Prostate gland (tissue), 2 donors: ENCODE results near the gene ASTL.

Experiments used
- CTCF ChIP-seq, 4 experiments: fragments of 200-600 bp in 2 of 4; fragments of 450-650 bp in 2 of 4; sonication (generic) in 2 of 4; IDR thresholded peaks; 1 replicate in 3 of 4; 2 replicates in 1 of 4; pipeline ENCODE4 v1.5.1; 2016 to 2019; ENCODE audit warnings: antibody characterized with exemption in 4 of 4, mild to moderate bottlenecking in 2 of 4, moderate library complexity in 2 of 4
- POLR2A ChIP-seq: fragments of 450-650 bp; IDR thresholded peaks from one replicate; pipeline ENCODE4 v1.6.1; 2016; ENCODE audit warnings: antibody characterized with exemption, mild to moderate bottlenecking
- POLR2AphosphoS5 ChIP-seq: sonication (generic); formaldehyde crosslinking; IDR thresholded peaks from one replicate; pipeline ENCODE4 v1.6.1; 2017; ENCODE audit warnings: antibody characterized with exemption

- TF ChIP-seq POLR2A (no peak), CTCF (IDR thresholded peaks at IDR 0.05) (no peak), POLR2AphosphoS5 (no peak)
These were observed 47.2 kb upstream of the ASTL start for GRCh38 chr2:96185516-96185915.
